ENCODE measurements around the gene SSTR5.

DNA sequence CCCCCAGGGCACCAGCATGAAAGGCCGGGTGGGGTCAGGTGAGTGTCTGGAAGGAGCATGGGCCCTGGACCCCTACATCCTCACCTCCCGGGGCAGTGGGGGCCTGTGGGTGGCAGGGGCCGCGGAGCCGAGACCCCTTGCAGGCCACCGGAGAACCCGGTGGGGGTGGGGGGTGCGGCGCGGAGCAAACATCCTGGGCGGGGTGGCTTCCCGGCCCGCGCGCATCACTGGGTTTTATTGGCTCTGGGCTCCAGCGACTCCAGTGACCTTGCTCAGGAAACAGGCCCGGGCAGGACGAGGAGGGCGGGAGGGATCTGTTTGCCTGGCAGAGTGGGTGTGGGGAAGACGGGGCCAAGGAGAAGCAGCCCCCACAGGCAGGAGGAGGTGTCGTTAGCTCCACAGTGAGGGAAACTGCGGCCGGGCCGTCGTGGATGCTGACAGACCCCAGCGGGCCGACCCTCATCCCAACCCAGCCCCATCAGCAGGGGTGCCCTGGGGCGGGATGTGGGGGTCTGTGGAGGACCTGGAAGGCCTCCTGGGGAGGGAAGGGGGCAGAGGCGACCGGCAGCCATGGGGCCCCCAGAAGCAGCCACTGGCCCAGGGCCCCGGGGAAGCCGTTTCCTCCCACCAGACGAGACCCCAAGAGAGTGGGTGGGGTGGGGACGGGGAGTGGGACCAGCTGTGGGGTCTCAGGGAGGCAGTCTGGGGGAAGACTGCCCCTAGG, 10.6 kb downstream of the SSTR5 start:
- no peak for TF ChIP-seq POLR2AphosphoS5 (IDR thresholded peaks at IDR 0.05)
- TF ChIP-seq, protein P1, sequence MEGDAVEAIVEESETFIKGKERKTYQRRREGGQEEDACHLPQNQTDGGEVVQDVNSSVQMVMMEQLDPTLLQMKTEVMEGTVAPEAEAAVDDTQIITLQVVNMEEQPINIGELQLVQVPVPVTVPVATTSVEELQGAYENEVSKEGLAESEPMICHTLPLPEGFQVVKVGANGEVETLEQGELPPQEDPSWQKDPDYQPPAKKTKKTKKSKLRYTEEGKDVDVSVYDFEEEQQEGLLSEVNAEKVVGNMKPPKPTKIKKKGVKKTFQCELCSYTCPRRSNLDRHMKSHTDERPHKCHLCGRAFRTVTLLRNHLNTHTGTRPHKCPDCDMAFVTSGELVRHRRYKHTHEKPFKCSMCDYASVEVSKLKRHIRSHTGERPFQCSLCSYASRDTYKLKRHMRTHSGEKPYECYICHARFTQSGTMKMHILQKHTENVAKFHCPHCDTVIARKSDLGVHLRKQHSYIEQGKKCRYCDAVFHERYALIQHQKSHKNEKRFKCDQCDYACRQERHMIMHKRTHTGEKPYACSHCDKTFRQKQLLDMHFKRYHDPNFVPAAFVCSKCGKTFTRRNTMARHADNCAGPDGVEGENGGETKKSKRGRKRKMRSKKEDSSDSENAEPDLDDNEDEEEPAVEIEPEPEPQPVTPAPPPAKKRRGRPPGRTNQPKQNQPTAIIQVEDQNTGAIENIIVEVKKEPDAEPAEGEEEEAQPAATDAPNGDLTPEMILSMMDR (IDR thresholded peaks at IDR 0.05): no peak

Data from gastroesophageal sphincter (tissue), 3 donors.